ENCODE results near the gene WDR47. TPM values are rescaled to one million over a fixed set of nuclear protein-coding genes. Genes with fewer than 3 reads are reported as not detected.
"Not testable (repeated sequence)": the region's sequence is repeated elsewhere in the genome, so short reads cannot be mapped to it uniquely, and the experiment has no call there.

The WDR47 gene
- total RNA-seq, 1 donor from 2014 or later = 11.8 TPM

DNA sequence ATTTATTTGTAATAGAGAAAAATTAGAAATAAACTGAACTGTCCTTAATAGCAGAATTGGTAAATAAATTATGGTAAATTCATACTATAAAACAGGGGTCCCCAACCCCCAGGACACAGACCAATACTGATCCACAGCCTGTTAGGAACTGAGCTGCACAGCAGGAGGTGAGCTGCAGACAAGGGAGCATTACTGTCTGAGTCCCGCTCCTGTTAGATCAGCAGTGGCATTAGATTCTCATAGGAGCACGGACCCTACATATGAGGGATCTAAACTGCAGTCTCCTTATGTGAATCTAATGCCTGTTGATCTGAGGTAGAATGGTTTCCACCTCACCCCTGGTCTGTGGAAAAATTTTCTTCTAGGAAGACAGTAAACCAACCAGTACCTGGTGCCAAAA lies 7.5 kb downstream of the WDR47 start:
- no peak for TF ChIP-seq CTCF (IDR thresholded peaks at IDR 0.05)
- H3K4me3 ChIP-seq = no peak overlapping the region
- H3K27me3 ChIP-seq = no peaks in the 10 kb centered on the region
- no peak overlapping the region for H3K27ac ChIP-seq
- no peak for DNase-seq (ENCODE audit: low spot score in 2 of 2)
- no peaks in the 10 kb centered on the region for H3K4me1 ChIP-seq
- no peaks in the 10 kb centered on the region for H3K36me3 ChIP-seq
- intact Hi-C loops (cut with DNase I) = no loop called here
- H3K9me3 ChIP-seq = no peaks in the 10 kb centered on the region

DNA sequence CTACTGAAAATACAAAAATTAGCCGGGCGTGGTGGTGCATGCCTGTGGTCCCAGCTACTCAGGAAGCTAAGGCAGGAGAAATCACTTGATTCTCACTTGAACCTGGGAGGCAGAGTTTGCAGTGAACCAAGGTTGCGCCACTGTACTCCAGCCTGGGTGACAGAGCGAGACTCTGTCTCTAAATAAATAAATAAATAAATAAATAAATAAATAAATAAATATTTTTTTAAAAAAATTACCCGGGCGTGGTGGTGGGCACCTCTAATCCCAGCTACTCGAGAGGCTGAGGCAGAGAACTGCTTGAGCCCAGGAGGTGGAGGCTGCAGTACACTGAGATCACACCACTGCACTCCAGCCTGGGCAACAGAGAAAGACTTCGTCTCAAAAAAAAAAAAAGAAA lies 12.4 kb downstream of the WDR47 start:
- intact Hi-C loops (cut with DNase I); DNase-seq (ENCODE audit: low spot score in 2 of 2); H3K36me3 ChIP-seq; H3K27ac ChIP-seq; H3K4me3 ChIP-seq; H3K27me3 ChIP-seq; H3K4me1 ChIP-seq; H3K9me3 ChIP-seq: not testable (repeated sequence)

GRCh38 chr1:109027841-109028240 lies 14.1 kb downstream of the WDR47 start:
- no peak for DNase-seq (ENCODE audit: low spot score in 2 of 2)
- no peaks in the 10 kb centered on the region for H3K9me3 ChIP-seq

GRCh38 chr1:109025694-109026093 lies 16.2 kb downstream of the WDR47 start:
- no peak for TF ChIP-seq CTCF (IDR thresholded peaks at IDR 0.05)
- DNase-seq (ENCODE audit: low spot score in 2 of 2) = no peak
- Histone ChIP-seq H3K4me1 (no peaks in the 10 kb centered on the region), H3K4me3 (no peak overlapping the region), H3K27me3 (no peaks in the 10 kb centered on the region), H3K27ac (no peak overlapping the region), H3K9me3 (no peaks in the 10 kb centered on the region), H3K36me3 (no peaks in the 10 kb centered on the region)
- intact Hi-C loops (cut with DNase I) = no loop called here

More at GRCh38 chr1:109027841-109028240, 14.1 kb downstream of the WDR47 start:
- H3K36me3 ChIP-seq = no peaks in the 10 kb centered on the region
- no peak for TF ChIP-seq CTCF (IDR thresholded peaks at IDR 0.05)
- intact Hi-C loops (cut with DNase I) = no loop called here
- H3K4me3 ChIP-seq = no peak overlapping the region
- H3K27ac ChIP-seq = no peak overlapping the region
- no peaks in the 10 kb centered on the region for H3K27me3 ChIP-seq
- no peaks in the 10 kb centered on the region for H3K4me1 ChIP-seq

- Histone ChIP-seq H3K4me3 (no peak overlapping the region), H3K27ac (no peak overlapping the region), H3K27me3 (no peaks in the 10 kb centered on the region), H3K4me1 (no peaks in the 10 kb centered on the region), H3K36me3 (no peaks in the 10 kb centered on the region), H3K9me3 (no peaks in the 10 kb centered on the region)
- intact Hi-C loops (cut with DNase I) = no loop called here
- TF ChIP-seq CTCF (IDR thresholded peaks at IDR 0.05) = no peak
- DNase-seq (ENCODE audit: low spot score in 2 of 2) = no peak
Observed at GRCh38 chr1:109024646-109025045, 17.3 kb downstream of the WDR47 start.

DNA sequence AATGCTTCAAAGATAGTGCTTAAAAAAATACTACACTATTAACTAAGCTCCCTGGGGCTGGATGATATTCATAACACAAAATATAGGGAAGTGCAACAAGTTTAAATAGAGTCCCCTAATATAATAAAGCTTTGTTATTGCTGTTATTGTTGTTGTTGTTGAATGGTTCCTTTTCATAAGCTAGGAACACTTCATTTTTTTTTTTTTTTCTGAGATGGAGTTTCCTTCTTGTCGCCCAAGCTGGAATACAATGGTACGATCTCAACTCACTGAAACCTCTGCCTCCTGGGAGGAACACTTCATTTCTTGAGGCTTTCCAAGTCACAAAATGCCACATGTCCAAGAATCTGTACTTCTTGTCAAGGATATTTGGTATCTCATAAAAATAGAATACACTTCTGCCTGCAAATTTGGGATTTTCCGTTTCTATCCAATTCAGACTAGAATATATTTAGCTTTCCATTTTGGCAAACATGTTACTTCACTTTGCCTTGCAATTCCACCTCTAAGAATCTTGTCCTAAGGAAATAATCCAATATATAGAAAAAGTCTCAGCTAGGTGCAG lies 21.1 kb downstream of the WDR47 start:
- DNase-seq (ENCODE audit: low spot score in 2 of 2) = no peak
- no peak overlapping the region for H3K4me3 ChIP-seq
- intact Hi-C loops (cut with DNase I) = no loop called here
- peaks cover 18 to 19% of the 10 kb centered on the region in 2 donors for H3K36me3 ChIP-seq
- H3K27me3 ChIP-seq = no peaks in the 10 kb centered on the region
- no peaks in the 10 kb centered on the region for H3K4me1 ChIP-seq
- no peak overlapping the region for H3K27ac ChIP-seq
- peaks cover 0 to 6% of the 10 kb centered on the region in 2 donors for H3K9me3 ChIP-seq
- no peak for TF ChIP-seq CTCF (IDR thresholded peaks at IDR 0.05)

DNA sequence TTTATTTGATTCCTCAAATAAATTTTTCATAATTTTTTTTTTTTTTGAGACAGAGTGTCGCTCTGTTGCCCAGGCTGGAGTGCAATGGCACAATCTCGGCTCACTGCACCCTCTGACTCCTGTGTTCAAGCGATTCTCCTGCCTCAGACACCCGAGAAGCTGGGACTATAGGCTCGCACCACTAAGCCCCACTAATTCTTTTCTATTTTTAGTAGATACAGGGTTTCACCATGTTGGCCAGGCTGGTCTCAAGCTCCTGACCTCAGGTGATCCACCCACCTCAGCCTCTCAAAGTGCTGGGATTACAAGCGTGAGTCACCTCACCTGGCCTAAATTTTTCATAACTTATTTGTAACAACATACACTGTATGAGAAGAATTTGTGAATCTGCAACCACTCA lies 24.2 kb downstream of the WDR47 start:
- intact Hi-C loops (cut with DNase I); DNase-seq (ENCODE audit: low spot score in 2 of 2); H3K4me3 ChIP-seq; H3K4me1 ChIP-seq; H3K27me3 ChIP-seq; H3K27ac ChIP-seq; H3K9me3 ChIP-seq: not testable (repeated sequence)
- H3K36me3 ChIP-seq = peaks cover 24 to 45% of the 10 kb centered on the region in 2 donors

Data from ascending aorta (tissue), 2 donors.